ENCODE data around the gene C3.

C3 gene

DNA sequence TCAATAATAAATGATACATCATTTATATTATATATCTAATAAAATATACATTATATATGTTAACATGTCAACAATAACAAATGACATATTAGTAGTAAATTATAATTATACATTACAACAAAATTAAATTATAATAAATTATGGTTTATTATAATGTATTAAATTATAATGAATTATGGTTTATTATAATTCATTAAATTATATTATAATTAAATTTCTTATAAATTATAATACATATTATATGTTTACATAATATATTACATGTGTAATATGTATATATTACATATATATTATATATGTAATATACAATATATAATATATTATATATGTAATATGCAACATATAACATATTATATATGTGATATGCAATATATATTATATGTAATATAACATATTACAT lies 20.5 kb downstream of the C3 start:
- DNase-seq = no peak
- intact Hi-C loops (cut with DNase I) = no loop called here

DNA sequence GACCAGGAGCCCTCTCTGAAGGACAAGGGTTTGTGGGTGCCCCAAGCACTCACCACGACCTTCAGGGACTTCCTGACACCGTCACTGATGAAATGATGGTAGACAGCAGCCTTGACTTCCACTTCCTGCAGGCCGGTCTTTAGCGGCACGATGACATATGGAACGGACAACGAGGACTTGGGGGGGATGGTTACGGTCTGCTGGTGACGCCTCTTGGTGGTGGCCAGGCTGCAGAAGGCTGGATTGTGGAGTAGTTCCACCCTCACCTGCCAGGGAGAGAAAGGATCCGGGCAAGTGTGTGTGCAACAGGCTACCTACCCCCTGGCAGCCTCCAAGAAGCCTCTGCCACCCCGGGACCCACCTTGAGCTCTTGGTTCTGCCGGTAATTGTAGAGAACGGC lies 23.2 kb downstream of the C3 start:
- DNase-seq = no peak
- intact Hi-C loops (cut with DNase I) = no loop called here

DNA sequence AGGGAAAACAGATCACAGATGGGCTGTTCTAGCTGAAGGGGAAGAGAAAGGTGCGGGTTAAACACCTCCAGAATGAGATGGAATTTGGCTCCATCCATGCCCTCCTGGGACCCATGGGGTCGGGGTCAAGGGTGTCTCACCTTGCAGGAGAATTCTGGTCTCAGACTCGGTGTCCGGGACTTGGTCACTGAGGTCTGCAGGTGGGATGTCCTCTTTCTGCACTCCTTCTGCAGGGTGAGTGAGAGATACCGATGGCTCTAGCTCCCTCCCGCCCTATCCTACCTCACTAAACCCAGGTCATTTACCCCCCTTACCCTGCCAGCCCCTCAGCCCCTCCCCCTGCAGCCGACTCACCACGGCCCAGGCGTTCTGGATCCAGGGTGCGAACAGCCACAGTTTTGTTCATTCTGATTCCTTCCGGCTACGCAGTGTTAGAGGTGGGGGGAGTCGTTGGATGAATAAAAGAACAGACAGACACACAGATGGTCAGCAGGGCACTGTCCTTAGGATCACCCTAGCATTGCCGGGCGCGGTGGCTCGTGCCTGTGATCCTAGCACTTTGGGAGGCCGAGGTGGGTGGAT lies 24.1 kb downstream of the C3 start:
- DNase-seq = peak in 1 of 10 donors; percentile 67

DNA sequence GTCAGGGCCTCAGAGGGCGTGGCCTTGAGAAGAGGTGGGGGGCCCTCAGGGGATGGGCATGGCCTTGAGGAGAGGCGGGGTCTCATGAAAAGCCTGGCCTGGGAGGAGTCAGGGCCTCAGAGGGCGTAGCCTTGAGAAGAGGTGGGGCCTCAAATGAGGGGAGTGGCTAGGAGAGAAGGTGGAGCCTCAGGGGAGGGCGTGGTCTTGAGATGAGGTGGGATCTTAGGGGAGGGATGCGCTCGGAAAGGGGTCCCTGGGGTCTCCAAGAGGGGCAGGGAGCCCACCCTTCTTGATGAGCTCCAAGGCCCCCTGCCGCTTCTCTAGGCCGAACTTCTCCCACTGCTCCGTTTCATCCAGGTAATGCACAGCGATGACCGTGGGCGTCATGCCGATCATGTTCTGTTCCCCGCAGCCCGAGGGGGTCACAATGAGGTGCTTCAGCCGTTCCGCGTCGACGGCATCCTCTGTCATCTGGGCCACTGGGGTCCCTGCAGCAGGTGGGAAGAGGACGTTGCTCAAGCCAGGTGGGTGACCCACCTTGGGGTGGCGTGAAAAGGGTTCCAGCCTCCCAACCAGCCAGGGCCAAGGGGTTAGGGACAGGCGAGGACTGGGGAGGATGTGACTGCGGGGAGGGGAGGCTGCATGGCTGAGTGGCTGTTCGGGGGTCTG lies 26.2 kb downstream of the C3 start:
- peak in 2 of 10 donors; percentile 61 to 71 for DNase-seq
- intact Hi-C loops (cut with DNase I) = no loop called here

More for the DNA sequence above, 24.1 kb downstream of the C3 start:
- intact Hi-C loops (cut with DNase I) = no loop called here

DNA sequence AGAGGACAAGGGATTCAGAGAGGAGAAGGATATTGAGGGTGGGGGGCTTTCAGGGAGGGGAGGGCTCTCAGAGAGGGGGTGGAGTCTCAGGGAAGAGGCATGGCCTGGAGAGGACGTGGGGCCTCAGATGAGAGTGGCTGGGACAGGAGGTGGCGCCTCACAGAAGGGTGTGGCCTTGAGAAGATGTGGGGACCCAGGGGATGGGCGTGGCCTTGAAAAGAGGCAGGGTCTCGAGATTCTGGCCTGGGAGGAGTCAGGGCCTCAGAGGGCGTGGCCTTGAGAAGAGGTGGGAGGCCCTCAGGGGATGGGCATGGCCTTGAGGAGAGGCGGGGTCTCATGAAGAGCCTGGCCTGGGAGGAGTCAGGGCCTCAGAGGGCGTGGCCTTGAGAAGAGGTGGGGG lies 26.8 kb downstream of the C3 start:
- peak in 2 of 10 donors; percentile 24 to 53 for DNase-seq
- intact Hi-C loops (cut with DNase I) = no loop called here

DNA sequence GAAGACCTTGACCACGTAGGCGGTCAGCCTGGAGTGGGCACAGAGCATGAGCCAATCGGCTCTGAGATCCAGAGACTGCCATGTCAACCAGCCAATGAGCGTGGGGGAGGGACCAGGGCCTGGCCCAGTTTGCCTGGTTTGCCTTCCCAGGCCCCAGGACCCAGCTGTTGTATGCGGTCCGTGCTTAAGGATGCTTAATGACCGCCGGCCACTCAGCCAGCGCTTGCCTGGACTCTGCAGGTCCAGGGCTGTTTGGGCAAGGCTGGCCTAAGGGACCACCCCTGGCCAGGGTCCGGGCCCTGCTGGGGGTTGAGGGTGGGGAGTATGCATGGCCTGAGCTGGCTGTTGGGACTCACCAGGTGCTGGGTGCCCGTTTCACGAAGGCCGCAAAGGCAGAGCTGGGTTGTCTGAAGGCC lies 27.4 kb downstream of the C3 start:
- intact Hi-C loops (cut with DNase I) = no loop called here
- DNase-seq = peak in 2 of 10 donors; percentile 56 to 79

DNA sequence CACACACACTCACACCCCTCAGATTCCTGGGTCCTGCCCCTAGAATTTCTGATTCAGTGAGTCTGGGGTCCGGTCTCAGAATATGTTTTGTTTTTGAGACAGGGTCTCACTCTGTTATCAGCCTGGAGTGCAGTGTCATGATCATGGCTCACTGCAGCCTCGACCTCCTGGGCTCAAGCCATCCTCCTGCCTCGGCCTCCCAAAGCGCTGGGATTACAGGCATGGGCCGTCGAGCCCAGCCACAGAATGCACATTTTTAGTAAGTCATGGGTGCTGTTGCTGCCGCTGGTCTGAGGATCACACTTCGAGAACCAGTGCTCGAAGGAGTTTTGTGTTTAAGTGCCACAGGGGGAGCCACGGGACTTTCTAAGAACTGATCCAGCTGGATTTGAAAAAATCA lies 28.4 kb downstream of the C3 start:
- DNase-seq = peak in 2 of 10 donors; percentile 22 to 72
- intact Hi-C loops (cut with DNase I) = no loop called here

DNA sequence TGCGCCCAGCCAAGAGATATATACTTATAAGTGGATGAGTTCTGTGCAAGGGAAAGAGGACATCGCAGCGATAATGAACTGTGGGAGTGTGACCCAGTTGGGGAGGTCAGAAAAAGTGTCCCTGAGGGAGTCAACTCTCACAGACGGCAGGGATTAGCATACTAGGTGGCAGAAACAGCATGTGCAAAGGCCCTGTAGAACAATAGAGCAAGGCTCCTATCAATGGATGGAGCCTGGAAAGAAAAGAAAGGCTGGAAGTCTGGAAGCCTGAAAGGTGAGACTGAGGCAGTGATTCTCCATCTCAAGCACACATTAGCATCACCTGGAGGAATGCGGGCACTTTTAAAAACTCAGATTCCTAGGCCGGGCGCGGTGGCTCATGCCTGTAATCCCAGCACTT lies 29.1 kb downstream of the C3 start:
- DNase-seq = peak in 2 of 10 donors; percentile 29 to 46
- intact Hi-C loops (cut with DNase I) = no loop called here

DNA sequence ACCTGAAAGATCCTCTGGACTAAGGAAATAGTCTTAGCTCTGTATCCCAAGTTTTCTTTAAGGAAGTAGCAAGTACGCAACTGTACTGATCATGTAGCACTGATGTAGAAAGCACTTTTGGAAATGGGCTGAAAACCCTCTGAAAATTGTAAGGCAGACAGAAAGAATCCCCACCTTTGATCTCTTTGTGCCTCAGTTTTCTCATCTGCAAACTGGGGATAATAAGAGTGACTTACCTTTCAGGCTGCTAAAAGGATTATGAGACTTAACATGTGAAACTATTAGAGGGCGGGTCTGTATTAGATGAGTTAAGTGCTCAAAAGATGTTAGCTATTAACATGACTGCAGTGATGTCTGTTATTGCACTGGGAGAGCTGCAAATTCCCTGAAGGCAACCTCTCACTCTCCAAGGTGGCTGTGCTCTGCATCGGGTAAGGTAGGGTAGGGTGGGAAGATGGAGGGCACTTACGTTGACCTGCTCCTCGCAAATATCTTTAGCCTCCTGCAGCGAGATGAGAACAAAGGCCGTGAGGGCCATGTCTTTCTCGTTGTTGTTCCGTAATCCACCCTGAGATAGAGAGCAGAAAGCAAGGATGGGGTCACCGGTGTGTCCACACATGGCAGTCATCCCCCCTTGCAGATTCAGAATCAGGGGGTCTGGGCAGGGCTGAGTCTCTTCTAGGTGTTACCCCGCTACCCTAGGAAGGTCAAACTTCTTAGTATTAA lies 30.1 kb downstream of the C3 start:
- intact Hi-C loops (cut with DNase I) = no loop called here
- DNase-seq = peak in 1 of 10 donors; percentile 12

DNA sequence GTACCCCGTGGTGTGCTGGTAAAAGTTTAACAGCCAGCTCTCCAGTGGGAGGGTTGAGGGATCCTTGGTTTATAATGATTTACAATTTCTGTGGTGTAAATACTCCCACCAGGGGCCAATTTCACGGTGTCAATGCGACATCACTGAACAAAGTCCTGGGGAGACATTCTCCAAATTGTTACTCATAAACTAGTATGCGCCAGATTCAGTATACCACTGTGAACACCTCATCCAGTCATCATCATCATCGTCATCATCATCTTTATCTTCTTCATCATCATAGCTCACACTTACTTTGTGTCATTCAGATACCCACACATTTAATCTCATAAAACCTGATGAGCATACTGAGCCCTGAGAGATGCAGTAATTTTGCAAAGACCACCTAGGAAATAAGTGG lies 33.3 kb downstream of the C3 start:
- no peak for DNase-seq
- intact Hi-C loops (cut with DNase I) = no loop called here

DNA sequence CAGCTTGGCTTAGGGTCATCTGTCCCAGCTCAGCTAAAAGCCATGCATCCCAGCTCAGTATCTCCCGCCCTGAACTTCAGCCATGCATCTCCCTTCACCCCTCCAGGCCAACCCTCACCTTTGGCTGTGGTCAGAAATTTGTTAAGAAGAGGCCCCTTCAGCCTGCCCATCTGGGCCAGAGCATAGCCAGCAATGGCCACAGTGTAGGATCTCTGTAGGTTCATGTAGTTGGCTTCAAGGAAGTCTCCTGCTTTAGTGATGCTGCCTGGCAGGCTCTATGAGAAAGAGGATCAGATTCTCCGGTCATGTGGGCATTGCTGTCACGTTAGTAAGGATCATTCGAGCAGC lies 33.8 kb downstream of the C3 start:
- intact Hi-C loops (cut with DNase I) = no loop called here
- DNase-seq = peak in 2 of 10 donors; percentile 4 to 37

DNA sequence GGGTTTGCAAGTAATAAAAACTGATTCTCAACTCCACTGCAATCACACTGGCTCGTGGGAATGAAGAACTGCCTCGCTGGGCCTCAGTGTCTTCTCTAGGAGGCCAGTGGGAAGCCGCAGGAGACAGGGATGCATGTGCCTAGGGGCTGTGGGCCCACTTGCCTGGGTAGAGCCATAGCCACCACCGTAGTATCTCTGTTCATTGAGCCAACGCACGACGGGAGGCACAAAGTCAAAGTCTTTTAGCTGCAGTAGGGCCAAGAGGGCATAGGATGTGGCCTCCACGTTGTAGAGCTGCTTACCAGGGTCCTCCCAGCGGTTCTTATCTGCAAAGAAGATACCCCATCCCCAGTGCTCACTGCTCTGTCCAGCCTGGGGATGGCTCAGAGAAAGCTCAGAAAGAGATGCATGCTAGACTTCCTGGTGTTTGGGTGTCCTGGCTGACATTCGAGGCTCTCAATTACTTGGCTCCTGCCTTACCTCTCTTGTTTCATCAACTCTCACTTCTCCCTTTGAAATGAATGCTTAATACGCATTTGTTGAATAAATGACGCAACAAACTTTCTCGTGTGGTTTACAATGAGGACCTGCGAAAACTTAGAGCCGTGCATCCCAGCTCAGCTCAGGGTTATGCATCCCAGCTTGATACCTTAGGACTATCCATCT lies 34.4 kb downstream of the C3 start:
- intact Hi-C loops (cut with DNase I) = no loop called here
- peak in 2 of 10 donors; percentile 28 to 38 for DNase-seq

DNA sequence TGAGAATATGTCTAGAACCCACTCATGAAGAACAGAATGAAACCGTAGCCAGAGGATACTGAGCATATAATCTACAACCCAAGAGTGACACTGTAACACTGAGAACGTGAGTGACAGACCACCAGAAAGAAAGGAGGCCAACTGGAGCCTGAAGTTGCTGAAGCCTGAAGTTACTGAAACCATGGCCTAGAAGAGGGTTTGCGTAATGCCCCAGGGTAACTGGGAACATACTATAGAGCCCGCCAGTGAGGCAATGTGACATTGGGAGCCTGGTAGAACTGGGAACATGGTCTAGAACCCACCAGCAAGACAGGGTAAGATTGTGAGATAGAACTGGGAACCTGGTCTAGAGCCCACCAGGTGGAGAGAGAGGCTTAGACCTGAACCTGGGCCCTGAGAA lies 35.0 kb downstream of the C3 start:
- intact Hi-C loops (cut with DNase I) = no loop called here
- DNase-seq = no peak

DNA sequence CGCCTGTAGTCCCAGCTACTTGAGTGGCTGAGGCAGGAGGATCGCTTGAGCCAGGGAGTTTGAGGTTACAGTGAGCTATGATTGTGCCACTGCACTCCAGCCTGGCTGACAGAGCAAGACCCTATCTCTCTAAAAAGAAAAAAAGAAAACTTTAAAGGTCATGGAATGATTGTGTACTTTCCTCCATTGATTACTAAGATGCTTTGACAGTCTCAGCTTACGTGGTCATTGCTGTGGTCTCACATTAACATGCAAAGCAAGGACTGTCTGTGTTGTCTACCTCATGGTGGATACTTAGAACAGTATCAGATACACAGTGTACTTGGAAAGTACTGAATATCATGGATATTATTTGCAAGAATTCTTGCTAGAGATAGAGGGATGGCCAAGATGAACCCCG lies 36.5 kb downstream of the C3 start:
- intact Hi-C loops (cut with DNase I) = no loop called here
- DNase-seq = peak in 1 of 10 donors; percentile 3

DNA sequence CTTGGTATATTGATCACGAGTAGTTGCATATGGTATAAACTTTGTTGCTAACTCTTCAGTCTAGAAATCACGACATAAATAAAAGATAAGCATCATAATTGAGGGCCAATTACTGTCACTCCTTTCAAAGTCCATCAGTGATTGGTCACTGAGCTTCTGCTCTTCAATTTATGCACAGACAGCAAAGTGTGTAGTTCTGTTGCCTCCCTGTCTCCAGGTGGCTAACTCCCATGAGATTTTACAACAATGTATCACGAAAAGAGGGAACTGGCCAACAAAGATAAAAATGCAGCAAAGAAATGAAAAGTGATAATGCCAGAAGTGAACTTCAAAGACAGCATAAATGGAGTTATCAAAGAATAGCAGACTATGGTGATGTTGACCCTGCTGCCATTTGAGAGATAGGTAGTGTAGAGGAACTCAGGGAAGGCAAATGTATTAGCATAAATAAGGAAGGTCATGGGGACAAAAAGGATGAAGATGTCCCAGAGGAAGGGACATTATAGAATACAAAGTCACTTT lies 37.8 kb downstream of the C3 start:
- no peak for DNase-seq
- intact Hi-C loops (cut with DNase I) = no loop called here

DNA sequence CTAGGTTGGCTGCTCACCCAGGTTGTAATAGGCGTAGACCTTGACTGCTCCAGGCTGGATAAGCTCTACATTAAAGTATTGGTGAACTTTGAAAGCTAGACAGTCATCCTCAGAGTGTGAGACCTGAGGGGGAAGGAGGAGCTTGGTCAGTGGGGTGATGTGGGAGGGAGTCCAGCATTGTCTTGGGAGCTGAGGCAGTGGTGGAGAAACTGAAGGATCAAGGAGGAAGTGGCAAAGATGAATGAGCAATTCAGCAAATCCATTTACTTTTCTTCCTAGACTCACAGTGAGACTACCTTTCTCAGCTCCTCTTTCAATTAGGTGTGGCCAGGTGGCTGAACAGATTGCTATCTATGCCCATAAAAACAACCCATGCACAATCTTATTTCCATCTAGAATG lies 40.3 kb downstream of the C3 start:
- intact Hi-C loops (cut with DNase I) = no loop called here
- DNase-seq = no peak

DNA sequence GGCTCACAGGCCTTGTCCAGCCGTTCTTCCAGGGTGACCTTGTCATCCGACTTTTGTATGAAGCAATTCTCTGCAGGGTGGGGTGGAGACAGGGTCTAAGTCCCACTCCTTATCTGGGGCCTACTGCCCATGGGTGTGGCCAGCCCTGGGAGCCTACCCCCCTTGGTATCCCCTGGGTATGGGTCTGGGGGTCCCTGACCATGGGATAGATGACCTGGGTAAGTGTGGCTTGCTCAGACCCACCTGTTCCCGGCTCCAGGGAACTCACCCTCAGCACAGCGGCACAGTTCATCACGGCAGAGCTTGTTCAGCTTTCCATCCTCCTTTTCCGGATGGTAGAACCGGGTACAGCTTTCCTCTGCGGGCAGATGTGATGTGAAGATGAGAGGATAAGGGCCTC lies 41.3 kb downstream of the C3 start:
- DNase-seq = peak in 2 of 10 donors; percentile 35 to 56
- intact Hi-C loops (cut with DNase I) = no loop called here

DNA sequence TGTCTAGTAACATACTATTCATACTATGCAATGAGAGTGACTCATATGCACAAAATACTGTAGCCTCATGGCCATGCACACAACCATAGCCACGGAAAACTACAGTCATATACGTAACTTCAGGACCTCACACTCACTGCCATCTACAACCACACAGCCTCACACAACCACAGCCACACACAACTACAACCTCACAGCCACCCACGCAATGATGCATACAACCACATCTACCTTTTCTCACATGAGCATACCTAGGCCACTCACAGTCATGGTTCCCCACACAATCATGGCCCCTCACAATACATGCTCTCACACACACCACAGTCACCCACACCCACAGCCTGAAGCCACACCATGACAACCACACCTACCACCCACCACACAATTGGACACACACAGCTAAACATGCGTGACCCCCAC lies 41.8 kb downstream of the C3 start:
- intact Hi-C loops (cut with DNase I) = no loop called here
- peak in 1 of 10 donors; percentile 35 for DNase-seq

DNA sequence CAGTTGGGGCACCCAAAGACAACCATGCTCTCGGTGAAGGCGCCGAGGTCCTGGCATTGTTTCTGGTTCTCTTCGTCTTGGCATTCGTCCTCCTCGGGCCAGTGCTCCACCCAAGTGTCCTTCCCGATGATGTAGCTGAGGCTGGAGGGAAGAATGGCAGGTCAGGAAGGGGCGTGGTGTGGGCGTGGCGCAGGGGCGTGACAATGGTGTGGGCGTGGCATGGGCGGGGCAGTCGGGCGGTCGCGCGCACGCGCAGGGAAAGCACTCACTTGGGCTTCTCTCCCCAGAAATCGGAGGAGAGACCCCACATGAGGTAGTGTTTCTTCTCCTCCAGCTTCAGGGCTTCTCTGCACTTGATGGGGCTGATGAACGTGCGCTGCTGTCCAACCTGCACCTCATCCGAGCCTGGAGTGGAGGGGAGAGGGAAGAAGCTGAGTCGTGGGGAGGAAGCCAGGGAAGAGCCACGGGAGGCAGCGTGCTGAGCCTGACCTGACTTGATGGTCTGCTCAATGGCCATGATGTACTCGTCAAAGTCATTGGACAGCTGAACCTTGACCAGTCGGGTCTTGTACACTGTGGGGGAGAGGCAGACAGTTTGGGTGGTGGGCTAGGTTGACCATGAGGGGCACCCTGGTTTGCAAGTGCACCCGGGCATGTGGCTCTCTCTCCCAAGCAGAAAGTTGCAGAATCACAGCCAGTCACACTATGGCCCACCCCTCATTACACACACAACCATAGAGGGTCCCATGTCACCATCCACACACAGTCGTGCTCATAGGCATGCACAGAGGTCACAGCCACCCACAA lies 42.4 kb downstream of the C3 start:
- intact Hi-C loops (cut with DNase I) = no loop called here
- peak in 2 of 10 donors; percentile 74 to 77 for DNase-seq

DNA sequence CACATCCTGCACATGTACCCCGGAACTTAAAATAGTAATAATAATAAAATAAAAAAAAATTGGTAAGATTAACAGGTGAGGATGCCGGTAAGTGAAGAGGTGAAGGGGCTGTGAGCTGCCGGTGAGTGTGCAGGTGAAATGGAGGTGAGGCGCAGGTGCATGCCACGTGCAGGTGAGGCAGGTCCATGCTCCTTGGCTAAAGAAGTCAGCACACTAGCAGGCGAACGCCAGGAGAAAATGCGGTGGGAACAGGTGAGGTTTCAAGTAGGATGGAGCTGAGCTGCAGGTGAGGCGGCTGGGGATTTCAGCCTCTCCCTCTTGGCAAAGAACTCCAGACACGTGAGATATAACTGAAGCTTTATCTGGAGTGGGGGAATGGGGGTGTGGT lies 43.0 kb downstream of the C3 start:
- peak in 2 of 10 donors; percentile 35 to 57 for DNase-seq

More for the DNA sequence above, 43.0 kb downstream of the C3 start:
- intact Hi-C loops (cut with DNase I) = no loop called here

Measured in posterior cingulate gyrus (tissue), 11 donors.